ENCODE data around the gene PDIA5. TPM values are rescaled to one million over a fixed set of nuclear protein-coding genes. Genes with fewer than 3 reads are reported as not detected.

PDIA5 gene
- total and polyA plus RNA-seq, 7 donors = 4.2 to 23.0 (median 13.9) TPM

GRCh38 chr3:123025642-123026521 is 40.9 kb upstream of the PDIA5 start:
- Histone ChIP-seq H3K4me3 (peak overlapping the region; percentile 19 to 61 (median 52)), H3K36me3 (no peaks in the 10 kb centered on the region), H3K27me3 (peaks cover 12 to 58% (median 27%) of the 10 kb centered on the region in 3 donors), H3K9me3 (no peaks in the 10 kb centered on the region), H3K27ac (peak overlapping the region in 1 of 4 donors; percentile 8), H3K4me1 (peaks cover 0 to 33% (median 31%) of the 10 kb centered on the region in 4 donors)
- intact Hi-C loops (cut with DNase I) = loop anchor here (5.0 to 10.0 kb wide), 3 partner anchors 176 to 229 kb away; partner anchors contain the start of genes SEC22A and SLC49A4
- no peak for TF ChIP-seq POLR2AphosphoS5 (IDR thresholded peaks at IDR 0.05)
- TF ChIP-seq CTCF (IDR thresholded peaks at IDR 0.05) = no peak
- TF ChIP-seq POLR2A (IDR thresholded peaks at IDR 0.05) = no peak
- no peak for TF ChIP-seq EP300 (IDR thresholded peaks at IDR 0.05)
- 20% methylated on average over 33 of the region's 33 CpGs for WGBS, 2 donors
- no peak for DNase-seq

- H3K27ac ChIP-seq = peak overlapping the region in 1 of 4 donors; percentile 8
- TF ChIP-seq POLR2A (IDR thresholded peaks at IDR 0.05) (no peak), CTCF (IDR thresholded peaks at IDR 0.05) (no peak), POLR2AphosphoS5 (IDR thresholded peaks at IDR 0.05) (no peak), EP300 (IDR thresholded peaks at IDR 0.05) (no peak)
- peak overlapping the region; percentile 27 to 61 (median 52) for H3K4me3 ChIP-seq
- WGBS, 2 donors = 1% methylated on average over 62 of the region's 62 CpGs
- H3K36me3 ChIP-seq = no peaks in the 10 kb centered on the region
- H3K4me1 ChIP-seq = peaks cover 0 to 33% (median 31%) of the 10 kb centered on the region in 4 donors
- peak; percentile 67 for DNase-seq
- H3K9me3 ChIP-seq = no peaks in the 10 kb centered on the region
- intact Hi-C loops (cut with DNase I) = loop anchor here (5.0 to 10.0 kb wide), 3 partner anchors 176 to 229 kb away; partner anchors contain the start of genes SEC22A and SLC49A4
- peaks cover 12 to 66% (median 27%) of the 10 kb centered on the region in 3 donors for H3K27me3 ChIP-seq
These were observed 40.1 kb upstream of the PDIA5 start for GRCh38 chr3:123026565-123027291.

- peaks cover 0 to 33% (median 31%) of the 10 kb centered on the region in 4 donors for H3K4me1 ChIP-seq
- TF ChIP-seq CTCF (IDR thresholded peaks at IDR 0.05) (peak in 1 of 4 experiments; percentile 47), POLR2AphosphoS5 (IDR thresholded peaks at IDR 0.05) (no peak), POLR2A (IDR thresholded peaks at IDR 0.05) (no peak), EP300 (IDR thresholded peaks at IDR 0.05) (no peak)
- no peaks in the 10 kb centered on the region for H3K36me3 ChIP-seq
- peak within 1 kb of the TSS; percentile 27 to 61 (median 52) for H3K4me3 ChIP-seq
- DNase-seq = no peak
- H3K27me3 ChIP-seq = peaks cover 12 to 74% (median 35%) of the 10 kb centered on the region in 3 donors
- H3K27ac ChIP-seq = peak within 1 kb of the TSS in 2 of 4 donors; percentile 1 to 51
- WGBS, 2 donors = 1% methylated on average over 94 of the region's 94 CpGs
- H3K9me3 ChIP-seq = no peaks in the 10 kb centered on the region
- intact Hi-C loops (cut with DNase I) = loop anchor here (2.0 to 10.0 kb wide), 5 partner anchors 39 to 230 kb away; partner anchors contain the start of genes PDIA5, SEC22A and SLC49A4
These were observed 39.3 kb upstream of the PDIA5 start, which contains the start of gene SEMA5B for GRCh38 chr3:123027292-123028232. Gene SEMA5B (minus strand): TSS chr3:123027763. CDS start chr3:122961263, 66,500 bp downstream.

Data from sigmoid colon (tissue), 7 donors.